A549 (cell line): ENCODE measurements around the gene IFI27L2. TPM values are rescaled to one million over a fixed set of nuclear protein-coding genes. Genes with fewer than 3 reads are reported as not detected.

ENCODE experiments used
- ATAC-seq, 2 experiments: fragments of 200-7000 bp in 1 of 2; fragments of >200 bp in 1 of 2; cut with Nextera tagmentation in 1 of 2; cut with Tn5 transposase in 1 of 2; 3 replicates each; pipeline versions ENCODE4 v1.8.0 to v1.9.1; 2018 to 2020; ENCODE audit warnings: mild to moderate bottlenecking in 1 of 2, moderate library complexity in 1 of 2
- CTCF ChIA-PET: fragments of 300-600 bp; sonication (Branson Sonifier 250); formaldehyde crosslinking; extraction: SDS; loops from one replicate; lab custom pipeline; 2021; ENCODE audit warnings: antibody characterized with exemption, inconsistent platforms; lab: Yijun Ruan, JAX
- POLR2A ChIA-PET: fragments of 350-600 bp; formaldehyde crosslinking; extraction: SDS; loops from one replicate; lab custom pipeline; 2021; ENCODE audit warnings: antibody characterized with exemption, inconsistent platforms; lab: Yijun Ruan, JAX
- DNase-seq, 2 experiments: peaks; one replicate each; pipeline versions ENCODE4 v3.0.0 to v3.0.0-alpha.2; 2011 to 2016; ENCODE audit warnings: low read depth in 1 of 2, low spot score in 1 of 2
- FAIRE-seq: peaks from 2 replicates; lab custom pipeline; 2011; peaks lifted over from hg19 to GRCh38; lab: Jason Lieb, UNC
- H3K27ac ChIP-seq, 2 experiments: fragments of >200 bp; sonication (Bioruptor Twin); formaldehyde crosslinking; 3 replicates each; pipeline ENCODE4 v1.5.1; 2016 to 2017
- H3K4me1 ChIP-seq: fragments of >200 bp; sonication (Bioruptor Twin); formaldehyde crosslinking; 3 replicates; pipeline ENCODE4 v1.6.1; 2016
- H3K4me2 ChIP-seq: fragments of >200 bp; sonication (Bioruptor Twin); formaldehyde crosslinking; 3 replicates; pipeline ENCODE4 v1.6.1; 2016
- H3K4me3 ChIP-seq: fragments of >200 bp; sonication (Bioruptor Twin); formaldehyde crosslinking; 3 replicates; pipeline ENCODE4 v1.5.1; 2016
- H3K9me3 ChIP-seq: fragments of >200 bp; sonication (Bioruptor Twin); formaldehyde crosslinking; 3 replicates; pipeline ENCODE4 v1.6.1; 2016
- BHLHE40 ChIP-seq: IDR thresholded peaks from 2 replicates; pipeline ENCODE4 v1.6.1; 2012; ENCODE audit warnings: low read depth, low read length, inconsistent platforms
- CBX2 ChIP-seq: fragments of 200-600 bp; sonication (generic); IDR thresholded peaks from 2 replicates; pipeline ENCODE4 v1.6.1; 2016; ENCODE audit warnings: low read depth, mild to moderate bottlenecking, borderline replicate concordance
- CHD2 ChIP-seq: fragments of 150-350 bp; IDR thresholded peaks from 2 replicates; pipeline ENCODE4 v1.6.1; 2014; ENCODE audit warnings: low read length; ENCODE audit not compliant: partially characterized antibody
- ESRRA ChIP-seq: fragments of 150-350 bp; IDR thresholded peaks from 2 replicates; pipeline ENCODE4 v1.6.1; 2014; ENCODE audit warnings: mild to moderate bottlenecking, low read length, borderline replicate concordance
- HEYL ChIP-seq: fragments of 250-450 bp; sonication (Bioruptor Pico); IDR thresholded peaks from 2 replicates; pipeline ENCODE4 v1.8.0; 2021; ENCODE audit warnings: mild to moderate bottlenecking, moderate library complexity
- HOXB5 ChIP-seq: fragments of 250-450 bp; sonication (Bioruptor Pico); IDR thresholded peaks from 2 replicates; pipeline ENCODE4 v1.5.0; 2020; ENCODE audit warnings: mild to moderate bottlenecking, moderate library complexity
- PHF8 ChIP-seq: fragments of 200-600 bp; sonication (generic); IDR thresholded peaks from 2 replicates; pipeline ENCODE4 v1.6.1; 2016; ENCODE audit warnings: low read depth, mild to moderate bottlenecking, antibody characterized with exemption, moderate library complexity, borderline replicate concordance
- RARB ChIP-seq: fragments of 250-450 bp; sonication (Bioruptor Pico); IDR thresholded peaks from 2 replicates; pipeline ENCODE4 v1.8.0; 2021; ENCODE audit warnings: mild to moderate bottlenecking, moderate library complexity
- TFCP2L1 ChIP-seq: fragments of 250-450 bp; sonication (Bioruptor Pico); IDR thresholded peaks from 2 replicates; pipeline ENCODE4 v1.5.0; 2021; ENCODE audit warnings: mild to moderate bottlenecking
- WGBS: methylation state at CpG from one replicate; pipeline ENCODE4 v1.1.6; 2017; ENCODE audit errors: missing lambda C conversion rate; 5-methylcytosine and 5-hydroxymethylcytosine counted together
- polyA plus RNA-seq, 4 experiments: library from polyadenylated mRNA; depleted of rRNA in 3 of 4; stranded (reverse); fragments of >200 nt; fragmentation: RNase III in 1 of 4; extraction: RNeasy Plus Mini Kit Qiagen cat#74134 plus additional on column Dnase treatment in 1 of 4; gene quantifications; 2 replicates in 3 of 4; 3 replicates in 1 of 4; pipeline ENCODE4 v1.2.3, GENCODE V29; 2011 to 2017
- TF ChIP-seq, protein P1 (sequence below): fragments of 450-650 bp; IDR thresholded peaks from 2 replicates; pipeline ENCODE4 v1.6.1; 2014; ENCODE audit warnings: antibody characterized with exemption
- TF ChIP-seq, protein P2 (sequence below): fragments of 150-350 bp; IDR thresholded peaks from 2 replicates; pipeline ENCODE4 v1.6.1; 2014; ENCODE audit warnings: low read depth, mild to moderate bottlenecking, low read length
- TF ChIP-seq, protein P3 (sequence below): fragments of 200-600 bp; sonication (generic); IDR thresholded peaks from 2 replicates; pipeline ENCODE4 v1.6.1; 2016; ENCODE audit warnings: antibody characterized with exemption, mild to moderate bottlenecking, moderate library complexity

IFI27L2 gene
- polyA plus RNA-seq, 2 of the 4 experiments (the other 2 are of a cell fraction), result 20.3 to 64.4 TPM

DNA sequence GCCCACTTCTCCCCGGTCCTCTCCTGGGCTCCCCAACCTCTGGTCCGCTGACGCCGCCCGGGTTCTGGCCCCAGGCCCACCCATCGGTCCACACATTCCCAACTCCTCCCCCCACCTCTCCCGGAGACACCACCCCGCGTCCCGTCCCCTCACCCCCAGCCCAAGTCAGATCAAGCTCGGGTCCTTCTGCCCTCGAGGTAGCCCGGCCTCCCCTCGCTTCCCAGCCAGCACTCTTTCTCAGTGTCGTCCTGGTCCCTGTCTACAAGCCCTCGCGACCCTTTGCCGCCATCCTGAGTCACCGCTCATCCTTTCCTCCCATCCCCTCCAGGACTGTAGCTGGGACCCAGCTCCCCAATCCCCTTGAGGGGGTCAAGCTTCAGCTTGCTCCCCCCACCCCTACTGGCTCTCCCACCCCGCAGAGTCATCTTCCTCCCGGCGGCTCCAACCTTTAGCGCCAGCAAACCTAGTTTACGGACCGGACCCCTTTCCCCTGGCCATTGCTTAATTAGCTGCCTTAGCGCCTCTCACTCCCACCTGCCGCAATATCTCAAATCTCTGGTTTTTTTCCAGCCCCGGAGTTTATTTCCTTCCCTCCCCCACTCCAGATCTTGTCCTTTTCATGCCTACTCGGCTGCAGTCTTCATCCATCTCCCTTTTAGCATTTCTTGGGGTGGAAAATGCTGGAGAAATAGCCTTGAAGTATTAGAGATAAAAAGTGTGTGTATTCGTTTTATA lies 45.8 kb upstream of the IFI27L2 start:
- H3K4me3 ChIP-seq, result peak overlapping the region; percentile 70
- no peak overlapping the region for H3K27ac ChIP-seq
- POLR2A ChIA-PET, result interaction anchor here (0.5 kb wide), 1 partner anchor 9 kb away, joined by 3 read pairs; no protein-coding TSS in a partner anchor
- peaks cover 10% of the 10 kb centered on the region; the same call in 2 of the 3 replicates for H3K4me1 ChIP-seq
- no peak for DNase-seq
- peak overlapping the region; percentile 99 for H3K4me2 ChIP-seq
- no peak for FAIRE-seq
- CTCF ChIA-PET, result interaction anchor here (0.8 kb wide), 1 partner anchor 39 kb away, joined by 3 read pairs; no protein-coding TSS in a partner anchor
- WGBS, result 35% methylated on average over 17 of the region's 30 CpGs
- no peak for TF ChIP-seq TFCP2L1 (CRISPR knock-in tag)
- TF ChIP-seq, protein P1, sequence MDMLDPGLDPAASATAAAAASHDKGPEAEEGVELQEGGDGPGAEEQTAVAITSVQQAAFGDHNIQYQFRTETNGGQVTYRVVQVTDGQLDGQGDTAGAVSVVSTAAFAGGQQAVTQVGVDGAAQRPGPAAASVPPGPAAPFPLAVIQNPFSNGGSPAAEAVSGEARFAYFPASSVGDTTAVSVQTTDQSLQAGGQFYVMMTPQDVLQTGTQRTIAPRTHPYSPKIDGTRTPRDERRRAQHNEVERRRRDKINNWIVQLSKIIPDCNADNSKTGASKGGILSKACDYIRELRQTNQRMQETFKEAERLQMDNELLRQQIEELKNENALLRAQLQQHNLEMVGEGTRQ, result no peak
- no peak for TF ChIP-seq ESRRA
- no peak for TF ChIP-seq CBX2
- no peak for TF ChIP-seq RARB (CRISPR knock-in tag)
- TF ChIP-seq, protein P2, sequence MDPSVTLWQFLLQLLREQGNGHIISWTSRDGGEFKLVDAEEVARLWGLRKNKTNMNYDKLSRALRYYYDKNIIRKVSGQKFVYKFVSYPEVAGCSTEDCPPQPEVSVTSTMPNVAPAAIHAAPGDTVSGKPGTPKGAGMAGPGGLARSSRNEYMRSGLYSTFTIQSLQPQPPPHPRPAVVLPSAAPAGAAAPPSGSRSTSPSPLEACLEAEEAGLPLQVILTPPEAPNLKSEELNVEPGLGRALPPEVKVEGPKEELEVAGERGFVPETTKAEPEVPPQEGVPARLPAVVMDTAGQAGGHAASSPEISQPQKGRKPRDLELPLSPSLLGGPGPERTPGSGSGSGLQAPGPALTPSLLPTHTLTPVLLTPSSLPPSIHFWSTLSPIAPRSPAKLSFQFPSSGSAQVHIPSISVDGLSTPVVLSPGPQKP, result no peak
- no peak for TF ChIP-seq CHD2
- TF ChIP-seq HOXB5, result no peak
- TF ChIP-seq, all 56 proteins: peak for 0
- peaks cover 5% of the 10 kb centered on the region; the same call in 1 of the 3 replicates for H3K9me3 ChIP-seq
- peak in 1 of 2 experiments; percentile 10; a peak in 3 of 6 replicates for ATAC-seq

DNA sequence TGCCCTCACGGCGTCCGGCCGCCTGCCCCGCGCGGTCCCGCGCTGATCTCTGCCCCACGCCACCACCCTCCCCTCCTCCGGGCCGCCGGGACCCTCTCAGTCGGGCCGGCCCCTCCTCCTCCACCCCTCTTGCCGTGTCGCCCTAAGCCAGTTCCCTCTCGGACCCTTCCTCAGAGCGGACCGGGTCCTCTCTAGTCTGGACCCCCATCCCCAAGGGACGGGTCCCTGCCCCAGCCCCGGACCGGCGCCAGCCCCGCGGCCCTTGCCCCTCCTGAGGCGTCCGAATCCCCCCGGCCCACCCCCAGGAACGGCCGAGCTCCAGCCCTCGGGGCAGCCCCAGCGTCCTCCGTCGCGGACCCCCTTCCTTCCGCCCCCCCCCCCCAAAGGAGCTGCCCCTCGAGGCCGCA lies 45.2 kb upstream of the IFI27L2 start:
- H3K4me1 ChIP-seq, result peaks cover 10% of the 10 kb centered on the region; the same call in 2 of the 3 replicates
- peak overlapping the region; percentile 34 to 85; a peak in 4 of 6 replicates for H3K27ac ChIP-seq
- WGBS, result 0% methylated on average over 3 of the region's 39 CpGs
- peak in 1 of 2 experiments; percentile 32; a peak in 2 of 6 replicates for ATAC-seq
- 0 out of 2 replicates have a peak, but pooled peaks have one; percentile 2 for TF ChIP-seq PHF8
- no peak for TF ChIP-seq HEYL (CRISPR knock-in tag)
- no peak for FAIRE-seq
- POLR2A ChIA-PET, result no interaction called here
- no peak for DNase-seq
- peak overlapping the region; percentile 99 for H3K4me2 ChIP-seq
- CTCF ChIA-PET, result no interaction called here
- peaks cover 5% of the 10 kb centered on the region; the same call in 1 of the 3 replicates for H3K9me3 ChIP-seq
- peak overlapping the region; percentile 70 for H3K4me3 ChIP-seq

DNA sequence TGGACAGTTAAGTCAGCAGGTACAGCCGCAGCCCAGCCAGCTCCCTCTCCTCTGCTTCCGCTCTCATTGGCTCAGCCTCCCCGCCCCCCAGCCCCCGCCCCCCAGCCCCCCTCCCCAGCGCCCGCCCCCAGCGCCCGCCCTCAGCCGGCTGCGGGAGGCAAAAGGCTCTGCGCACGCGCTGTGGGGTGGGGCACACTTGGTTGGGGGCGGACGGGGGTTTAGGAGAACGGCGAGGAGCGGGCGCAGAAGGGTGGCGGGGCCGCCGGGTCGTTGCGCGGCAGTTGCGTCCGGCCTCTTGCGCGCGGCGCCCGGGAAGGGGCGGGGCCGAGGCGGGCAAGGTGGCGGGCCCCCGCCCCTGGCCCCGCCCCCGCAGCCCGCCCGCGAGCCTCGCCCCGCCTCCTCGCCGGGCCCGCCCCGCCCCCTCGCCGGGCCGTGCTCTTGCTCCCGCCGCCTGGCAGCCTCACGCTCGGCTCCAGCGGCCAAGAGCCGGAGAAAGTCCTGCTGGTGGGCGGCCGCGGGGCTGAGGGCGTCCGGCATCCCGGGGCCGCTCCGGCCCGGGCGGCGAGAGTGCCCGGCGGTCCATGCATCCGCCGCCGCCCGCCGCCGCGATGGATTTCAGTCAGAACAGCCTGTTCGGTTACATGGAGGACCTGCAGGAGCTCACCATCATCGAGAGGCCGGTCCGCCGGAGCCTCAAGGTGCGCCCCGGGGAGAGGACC lies 44.6 kb upstream of the IFI27L2 start, which contains the start of gene PPP4R4:
Gene PPP4R4 (plus strand): TSS at position 438 of the 719 bp plus-strand sequence. CDS start 144 bp downstream, at position 582.
- peak within 1 kb of the TSS; percentile 46 to 85; a peak in 5 of 6 replicates for H3K27ac ChIP-seq
- TF ChIP-seq, protein P3, sequence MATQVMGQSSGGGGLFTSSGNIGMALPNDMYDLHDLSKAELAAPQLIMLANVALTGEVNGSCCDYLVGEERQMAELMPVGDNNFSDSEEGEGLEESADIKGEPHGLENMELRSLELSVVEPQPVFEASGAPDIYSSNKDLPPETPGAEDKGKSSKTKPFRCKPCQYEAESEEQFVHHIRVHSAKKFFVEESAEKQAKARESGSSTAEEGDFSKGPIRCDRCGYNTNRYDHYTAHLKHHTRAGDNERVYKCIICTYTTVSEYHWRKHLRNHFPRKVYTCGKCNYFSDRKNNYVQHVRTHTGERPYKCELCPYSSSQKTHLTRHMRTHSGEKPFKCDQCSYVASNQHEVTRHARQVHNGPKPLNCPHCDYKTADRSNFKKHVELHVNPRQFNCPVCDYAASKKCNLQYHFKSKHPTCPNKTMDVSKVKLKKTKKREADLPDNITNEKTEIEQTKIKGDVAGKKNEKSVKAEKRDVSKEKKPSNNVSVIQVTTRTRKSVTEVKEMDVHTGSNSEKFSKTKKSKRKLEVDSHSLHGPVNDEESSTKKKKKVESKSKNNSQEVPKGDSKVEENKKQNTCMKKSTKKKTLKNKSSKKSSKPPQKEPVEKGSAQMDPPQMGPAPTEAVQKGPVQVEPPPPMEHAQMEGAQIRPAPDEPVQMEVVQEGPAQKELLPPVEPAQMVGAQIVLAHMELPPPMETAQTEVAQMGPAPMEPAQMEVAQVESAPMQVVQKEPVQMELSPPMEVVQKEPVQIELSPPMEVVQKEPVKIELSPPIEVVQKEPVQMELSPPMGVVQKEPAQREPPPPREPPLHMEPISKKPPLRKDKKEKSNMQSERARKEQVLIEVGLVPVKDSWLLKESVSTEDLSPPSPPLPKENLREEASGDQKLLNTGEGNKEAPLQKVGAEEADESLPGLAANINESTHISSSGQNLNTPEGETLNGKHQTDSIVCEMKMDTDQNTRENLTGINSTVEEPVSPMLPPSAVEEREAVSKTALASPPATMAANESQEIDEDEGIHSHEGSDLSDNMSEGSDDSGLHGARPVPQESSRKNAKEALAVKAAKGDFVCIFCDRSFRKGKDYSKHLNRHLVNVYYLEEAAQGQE, result no peak
- TF ChIP-seq BHLHE40 (no peak), PHF8 (peak; percentile 27; the same call in 1 of the 2 replicates)
- DNase-seq (peak; percentile 32 to 76), FAIRE-seq (no peak), ATAC-seq (peak; percentile 83 to 85)
- peak within 1 kb of the TSS; percentile 99 for H3K4me2 ChIP-seq
- H3K4me1 ChIP-seq, result peaks cover 10% of the 10 kb centered on the region; the same call in 2 of the 3 replicates
- H3K4me3 ChIP-seq, result peak within 1 kb of the TSS; percentile 70
- peaks cover 5% of the 10 kb centered on the region; the same call in 1 of the 3 replicates for H3K9me3 ChIP-seq
- WGBS, result 3% methylated on average over 7 of the region's 84 CpGs
- ChIA-PET POLR2A (no interaction called here), CTCF (interaction anchor here (1.3 kb wide), 1 partner anchor 42 kb away, joined by 3 read pairs; no protein-coding TSS in a partner anchor)
